PC-9 (cell line): ENCODE data around the gene IKBKG. TPM values are rescaled to one million over a fixed set of nuclear protein-coding genes. Genes with fewer than 3 reads are reported as not detected.
"Not testable (repeated sequence)": the region's sequence is repeated elsewhere in the genome, so short reads cannot be mapped to it uniquely, and the experiment has no call there.

Experiments
- Bru-seq: library from RNA; stranded (reverse); fragments of 400-500 nt; gene quantifications from one replicate; lab custom pipeline; 2021; lab: Mats Ljungman, UMichigan
- BruChase-seq, 2 experiments: library from RNA; stranded (reverse); fragments of 400-500 nt; gene quantifications; one replicate each; lab custom pipeline; 2021; lab: Mats Ljungman, UMichigan
- BruUV-seq: library from RNA; stranded (reverse); fragments of 400-500 nt; replicated peaks from 2 replicates; lab custom pipeline; 2021; lab: Mats Ljungman, UMichigan
- CTCF ChIA-PET: fragments of 300-600 bp; sonication (Branson Sonifier 250); formaldehyde crosslinking; loops from one replicate; lab custom pipeline; 2022; ENCODE audit warnings: antibody characterized with exemption; lab: Charles Lee
- POLR2A ChIA-PET: fragments of 300-600 bp; sonication (Branson Sonifier 250); formaldehyde crosslinking; loops from one replicate; lab custom pipeline; 2022; ENCODE audit warnings: antibody characterized with exemption; ENCODE audit not compliant: unreplicated experiment; lab: Charles Lee
- DNase-seq, 2 experiments: peaks; one replicate each; pipeline versions ENCODE4 v3.0.0 to v3.0.0-alpha.2; 2015 to 2022; ENCODE audit warnings: mixed read lengths in 1 of 2
- H2AFZ ChIP-seq: fragments of 200-600 bp; sonication (generic); 2 replicates; pipeline ENCODE4 v1.8.1; 2017; ENCODE audit warnings: antibody characterized with exemption
- H3F3A ChIP-seq: fragments of 200-600 bp; sonication (generic); 2 replicates; pipeline ENCODE4 v1.8.1; 2017; ENCODE audit warnings: antibody characterized with exemption, mild to moderate bottlenecking, low read depth; ENCODE audit not compliant: insufficient read depth
- H3K27ac ChIP-seq: fragments of 200-600 bp; sonication (generic); 2 replicates; pipeline ENCODE4 v1.6.1; 2016; ENCODE audit warnings: mixed run types
- H3K27me3 ChIP-seq: fragments of 200-600 bp; sonication (generic); 2 replicates; pipeline ENCODE4 v1.6.1; 2016; ENCODE audit warnings: low read depth, mixed run types; ENCODE audit not compliant: insufficient read depth
- H3K36me3 ChIP-seq: fragments of 200-600 bp; sonication (generic); 2 replicates; pipeline ENCODE4 v1.6.1; 2016; ENCODE audit warnings: low read depth, mixed run types
- H3K4me1 ChIP-seq: fragments of 200-600 bp; sonication (generic); replicated peaks from 2 replicates; pipeline ENCODE4 v1.6.1; 2016; ENCODE audit warnings: mixed run types; ENCODE audit not compliant: insufficient read depth
- H3K4me2 ChIP-seq: fragments of 200-600 bp; sonication (generic); 2 replicates; pipeline ENCODE4 v1.6.1; 2017; ENCODE audit warnings: mixed run types
- H3K4me3 ChIP-seq: fragments of 200-600 bp; sonication (generic); 2 replicates; pipeline ENCODE4 v1.6.1; 2016; ENCODE audit warnings: mixed run types
- H3K79me2 ChIP-seq: fragments of 200-600 bp; sonication (generic); 2 replicates; pipeline ENCODE4 v1.6.1; 2017; ENCODE audit warnings: low read depth, mixed run types
- H3K9me2 ChIP-seq: fragments of 200-600 bp; sonication (generic); 2 replicates; pipeline ENCODE4 v1.8.1; 2017; ENCODE audit warnings: mild to moderate bottlenecking; ENCODE audit not compliant: insufficient read depth
- H3K9me3 ChIP-seq: fragments of 200-600 bp; sonication (generic); 2 replicates; pipeline ENCODE4 v1.8.1; 2016; ENCODE audit warnings: low read depth; ENCODE audit not compliant: insufficient read depth
- H4K20me1 ChIP-seq: fragments of 200-600 bp; sonication (generic); 2 replicates; pipeline ENCODE4 v1.8.1; 2017; ENCODE audit not compliant: insufficient read depth
- CTCF ChIP-seq: fragments of 200-600 bp; sonication (generic); conservative IDR thresholded peaks from 2 replicates; pipeline ENCODE4 v1.6.1; 2017; ENCODE audit warnings: mixed run types, antibody characterized with exemption, mild to moderate bottlenecking, moderate library complexity
- EZH2 ChIP-seq: fragments of 200-600 bp; sonication (generic); IDR thresholded peaks from 2 replicates; pipeline ENCODE4 v1.8.0; 2017; ENCODE audit warnings: antibody characterized with exemption, low read depth
- intact Hi-C: fragments of 100-400 bp; cut with micrococcal nuclease; formaldehyde crosslinking; loops from one replicate; pipeline ENCODE4 v1.10.0; 2022; ENCODE audit not compliant: unreplicated experiment
- long read RNA-seq: library from polyadenylated mRNA; stranded (forward); transcript quantifications from one replicate; pipeline ENCODE4 v2.0.0, GENCODE V29; 2022
- total RNA-seq: library from RNA; stranded (reverse); gene quantifications from 2 replicates; pipeline ENCODE4 v1.2.3, GENCODE V29; 2021

IKBKG gene
- total RNA-seq (68.3 and 69.4 TPM in 2 replicates), Bru-seq, nascent RNA (percentile 76 among the genes with signal in this experiment), BruChase-seq, experiment 1, labeled RNA remaining after a 2-hour chase (percentile 69 among the genes with signal in this experiment), BruChase-seq, experiment 2, labeled RNA remaining after a 6-hour chase (percentile 77 among the genes with signal in this experiment)
- long read RNA-seq, transcript IKBKG-214 (10 exons, 2,069 nt): minor isoform, 6 of 116 reads
- long read RNA-seq, transcript IKBKG-212 (10 exons, 1,949 nt): minor isoform, 5 of 116 reads
- long read RNA-seq, transcript IKBKG-206 (10 exons, 2,299 nt): major isoform, 79 of 116 reads
- long read RNA-seq, partial matches to known transcripts: 3 of 116 reads
- long read RNA-seq, other reads (novel, unspliced or antisense): 22 of 116 reads

- peaks cover 27% of the 10 kb centered on the region for H3K4me1 ChIP-seq
- H3K27me3 ChIP-seq: no peaks in the 10 kb centered on the region
- no peaks in the 10 kb centered on the region for H3K9me2 ChIP-seq
- ChIA-PET CTCF (interaction anchor here (0.6 kb wide), 1 partner anchor 174 kb away, joined by 3 read pairs; no protein-coding TSS in a partner anchor), POLR2A (interaction anchor here (0.6 to 0.7 kb wide), 6 partner anchors 15 to 577 kb away, joined by 3 to 6 read pairs (median 3); no protein-coding TSS in a partner anchor)
- peak within 1 kb of the TSS; percentile 48; the same call in 1 of the 2 replicates for H2AFZ ChIP-seq
- TSS peak; percentile 11 for BruUV-seq
- peaks cover 52% of the 10 kb centered on the region for H3F3A ChIP-seq
- peaks cover 84% of the 10 kb centered on the region for H3K79me2 ChIP-seq
- peak within 1 kb of the TSS; percentile 99 for H3K4me2 ChIP-seq
- no peaks in the 10 kb centered on the region for H3K9me3 ChIP-seq
- intact Hi-C loops: loop anchor here (1.0 kb wide), 1 partner anchor 576 kb away; the partner anchor contains the start of gene HCFC1
- no peak for TF ChIP-seq EZH2
- no peak for TF ChIP-seq CTCF
- peaks cover 25% of the 10 kb centered on the region for H3K36me3 ChIP-seq
- H4K20me1 ChIP-seq: peaks cover 12% of the 10 kb centered on the region; the same call in 1 of the 2 replicates
- DNase-seq: peak; percentile 82 to 98
- peak within 1 kb of the TSS; percentile 100 for H3K27ac ChIP-seq
- peak within 1 kb of the TSS; percentile 99 for H3K4me3 ChIP-seq
Observed at GRCh38 chrX:154547245-154548027, at the start of gene IKBKG. IKBKG (plus strand) TSS chrX:154547620; CDS start chrX:154552003, 4,383 bp downstream.

GRCh38 chrX:154501423-154501822 lies 46.0 kb upstream of the IKBKG start:
- H3K9me3 ChIP-seq, intact Hi-C loops, H3K27me3 ChIP-seq, BruUV-seq, H2AFZ ChIP-seq, H3K79me2 ChIP-seq, H3K27ac ChIP-seq, H3K4me3 ChIP-seq, POLR2A ChIA-PET, H3K36me3 ChIP-seq, DNase-seq, H3K9me2 ChIP-seq, H4K20me1 ChIP-seq, H3K4me2 ChIP-seq, CTCF ChIA-PET: not testable (repeated sequence)
- Histone ChIP-seq H3K4me1 (peaks cover 13% of the 10 kb centered on the region), H3F3A (peaks cover 14% of the 10 kb centered on the region; the same call in 1 of the 2 replicates)

DNA sequence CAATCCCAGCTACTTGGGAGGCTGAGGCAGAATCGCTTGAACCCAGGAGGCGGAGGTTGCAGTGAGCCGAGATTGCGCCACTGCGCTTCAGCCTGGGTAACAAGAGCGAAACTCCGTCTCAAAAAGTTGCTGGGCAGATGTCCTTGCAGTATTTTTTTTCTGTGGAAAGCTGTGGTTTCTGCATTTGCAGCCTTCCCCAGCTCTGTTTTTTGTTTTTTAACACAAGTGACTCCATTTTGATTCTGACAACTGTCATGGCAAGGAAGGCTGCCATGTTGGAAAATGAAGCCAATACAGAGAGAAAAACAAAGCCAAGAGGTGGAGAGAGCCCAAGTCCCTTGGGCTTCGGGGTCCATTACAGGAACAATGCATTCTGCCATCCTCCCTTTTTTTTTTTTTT lies 45.3 kb upstream of the IKBKG start:
- Histone ChIP-seq H3K27ac (no peak overlapping the region), H3K4me2 (no peak overlapping the region), H3K9me3 (no peaks in the 10 kb centered on the region), H3F3A (peaks cover 14% of the 10 kb centered on the region; the same call in 1 of the 2 replicates), H2AFZ (no peak overlapping the region), H3K4me3 (no peak overlapping the region), H3K9me2 (no peaks in the 10 kb centered on the region), H3K79me2 (no peaks in the 10 kb centered on the region), H3K36me3 (no peaks in the 10 kb centered on the region), H4K20me1 (no peaks in the 10 kb centered on the region), H3K4me1 (peaks cover 14% of the 10 kb centered on the region), H3K27me3 (no peaks in the 10 kb centered on the region)
- no peak for DNase-seq
- intact Hi-C loops: no loop called here
- BruUV-seq: no TSS peak
- ChIA-PET CTCF (no interaction called here), POLR2A (interaction anchor here (0.7 kb wide), 1 partner anchor 20 kb away, joined by 6 read pairs; no protein-coding TSS in a partner anchor)
- TF ChIP-seq CTCF (no peak), EZH2 (no peak)
